HG03558 (cell line): Measurements from ENCODE around the gene QRSL1.
"Not testable (repeated sequence)": the region's sequence is repeated elsewhere in the genome, so short reads cannot be mapped to it uniquely, and the experiment has no call there.

Experiments used
- ATAC-seq: cut with Tn5 transposase; IDR thresholded peaks from one replicate; pipeline ENCODE4 v1.9.1; 2021; ENCODE audit warnings: moderate number of reproducible peaks; ENCODE audit not compliant: unreplicated experiment; ENCODE audit errors: extremely low read depth

The QRSL1 gene

DNA sequence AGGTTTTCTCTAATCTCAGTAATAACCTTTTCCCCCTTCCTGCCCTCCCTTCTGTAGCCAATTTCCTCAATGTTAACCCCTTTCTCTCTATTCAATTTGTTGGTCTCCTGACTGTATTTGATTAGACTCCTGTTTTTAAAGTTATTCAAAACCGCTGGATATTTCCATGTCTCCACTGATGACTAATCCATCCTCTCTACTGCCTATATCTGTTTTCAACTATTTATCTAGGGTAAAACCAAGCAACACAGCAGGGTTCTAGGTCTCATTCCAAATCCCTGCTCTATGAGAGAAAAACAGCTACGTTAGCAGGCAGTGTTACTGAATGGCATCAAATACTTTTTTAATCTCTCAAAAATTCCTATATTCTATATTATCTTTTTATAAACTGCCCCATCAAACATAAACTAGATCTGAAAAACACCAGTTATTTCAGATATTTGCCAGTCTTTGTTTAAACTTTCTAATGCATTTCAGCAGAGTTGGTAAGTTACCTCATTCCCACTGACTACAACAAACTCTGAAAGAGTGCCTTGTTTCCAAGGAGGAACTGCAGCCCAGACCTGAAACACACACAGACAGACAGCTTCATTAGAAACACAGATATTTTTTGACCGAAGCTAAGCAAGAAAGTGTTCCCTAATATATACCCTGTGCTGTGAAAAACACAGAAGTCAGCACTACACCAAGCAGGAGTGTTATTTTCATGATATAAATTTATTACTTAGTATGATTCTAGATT, 8.3 kb upstream of the QRSL1 start:
- no peak for ATAC-seq

DNA sequence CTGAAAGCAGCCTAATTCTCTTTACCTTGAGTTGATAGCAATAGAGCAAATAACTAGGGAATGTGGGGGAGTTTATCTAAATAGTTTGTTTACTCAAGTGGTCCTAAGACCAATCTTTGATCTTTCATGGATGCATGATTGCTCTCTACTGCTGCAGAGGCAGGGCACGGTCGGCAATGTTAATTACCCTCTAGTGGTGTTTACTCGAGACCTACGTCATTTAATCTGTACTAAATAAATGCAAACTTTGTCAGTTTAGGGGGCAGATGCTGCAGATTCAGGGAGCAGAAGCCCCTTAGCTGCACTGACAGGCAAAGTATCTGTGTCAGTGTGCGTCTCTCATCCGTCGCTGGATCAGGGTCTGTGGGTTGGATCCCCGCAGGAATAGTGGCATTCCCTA, 7.0 kb upstream of the QRSL1 start:
- no peak for ATAC-seq

DNA sequence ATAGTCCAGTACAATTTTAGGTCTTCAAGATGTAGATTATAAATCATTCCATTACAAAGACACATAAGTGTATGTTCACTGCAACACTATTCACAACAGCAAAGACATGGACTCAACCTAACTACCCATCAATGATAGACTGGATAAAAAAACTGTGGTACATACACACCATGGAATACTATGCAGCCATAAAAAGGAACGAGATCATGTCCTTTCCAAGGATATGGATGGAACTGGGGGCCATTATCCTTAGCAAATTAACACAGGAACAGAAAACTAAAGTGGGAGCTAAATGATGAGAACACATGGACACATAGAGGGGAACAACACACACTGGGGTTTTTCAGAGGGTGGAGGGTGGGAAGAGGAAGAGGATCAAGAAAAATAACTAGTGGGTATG, 6.3 kb upstream of the QRSL1 start:
- ATAC-seq: no peak

DNA sequence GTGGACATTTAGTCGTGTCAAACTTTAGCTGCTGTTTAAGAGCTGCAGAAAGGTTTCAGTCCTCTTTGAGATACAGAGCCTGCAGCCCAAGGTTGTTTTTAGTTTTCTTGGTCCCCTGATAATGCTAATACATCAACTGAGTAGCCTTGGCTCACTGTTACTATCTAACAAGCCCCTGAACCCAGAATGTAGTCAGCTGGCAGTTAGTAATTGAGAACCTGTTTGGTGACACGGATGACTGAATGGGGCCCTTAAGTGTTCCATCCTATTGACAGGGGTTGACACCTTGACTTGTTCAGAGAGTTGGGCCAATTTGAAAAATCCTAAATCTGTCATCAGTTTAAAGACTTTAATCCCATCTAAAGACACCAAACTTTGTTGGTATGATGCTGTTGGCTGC, 2.9 kb upstream of the QRSL1 start:
- no peak for ATAC-seq

- ATAC-seq: not testable (repeated sequence)
Observed at GRCh38 chr6:106627760-106628159, 1.6 kb upstream of the QRSL1 start.

DNA sequence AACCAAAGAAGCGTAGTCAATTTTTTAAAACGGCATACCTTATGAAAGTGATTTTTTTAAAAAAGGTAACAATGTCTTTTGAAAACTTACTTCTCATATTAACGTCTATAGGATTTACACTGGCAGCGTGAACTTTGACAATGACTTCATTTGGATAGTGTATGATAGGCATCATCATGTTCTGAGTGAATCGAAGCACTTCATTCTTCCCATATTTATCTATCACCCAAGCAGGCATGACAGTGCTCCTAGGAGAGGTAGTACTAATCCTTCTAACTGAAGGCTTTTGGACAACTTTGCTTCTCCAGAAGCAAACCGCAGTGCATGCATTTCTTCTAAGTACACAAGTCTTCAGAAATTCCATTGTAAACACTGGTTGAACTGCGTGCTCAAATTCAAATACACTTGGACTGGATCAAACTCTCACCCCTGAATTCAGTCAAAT, 698 bp upstream of the QRSL1 start:
- ATAC-seq: peak; percentile 10

DNA sequence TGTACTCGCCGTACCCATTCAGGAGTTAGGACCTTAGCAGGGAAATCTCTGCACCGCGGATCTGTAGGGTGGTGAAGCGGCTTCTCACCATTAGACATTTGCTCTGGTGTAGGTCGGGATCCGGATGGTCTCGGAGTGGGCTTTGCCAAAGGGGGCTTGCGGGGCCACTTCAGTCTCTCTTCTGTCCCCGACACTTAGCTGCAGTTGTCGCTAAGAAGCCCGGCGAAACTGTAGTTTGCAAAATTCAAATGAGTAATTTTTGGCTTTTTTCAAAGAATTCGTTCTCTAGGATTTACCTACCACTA, 433 bp downstream of the QRSL1 start:
- ATAC-seq: no peak

GRCh38 chr6:106630366-106630765, 988 bp downstream of the QRSL1 start:
- no peak for ATAC-seq

GRCh38 chr6:106631346-106631745, 2.0 kb downstream of the QRSL1 start:
- no peak for ATAC-seq

GRCh38 chr6:106634565-106634964, 5.2 kb downstream of the QRSL1 start:
- ATAC-seq: no peak

GRCh38 chr6:106637051-106637716, 7.8 kb downstream of the QRSL1 start:
- no peak for ATAC-seq

DNA sequence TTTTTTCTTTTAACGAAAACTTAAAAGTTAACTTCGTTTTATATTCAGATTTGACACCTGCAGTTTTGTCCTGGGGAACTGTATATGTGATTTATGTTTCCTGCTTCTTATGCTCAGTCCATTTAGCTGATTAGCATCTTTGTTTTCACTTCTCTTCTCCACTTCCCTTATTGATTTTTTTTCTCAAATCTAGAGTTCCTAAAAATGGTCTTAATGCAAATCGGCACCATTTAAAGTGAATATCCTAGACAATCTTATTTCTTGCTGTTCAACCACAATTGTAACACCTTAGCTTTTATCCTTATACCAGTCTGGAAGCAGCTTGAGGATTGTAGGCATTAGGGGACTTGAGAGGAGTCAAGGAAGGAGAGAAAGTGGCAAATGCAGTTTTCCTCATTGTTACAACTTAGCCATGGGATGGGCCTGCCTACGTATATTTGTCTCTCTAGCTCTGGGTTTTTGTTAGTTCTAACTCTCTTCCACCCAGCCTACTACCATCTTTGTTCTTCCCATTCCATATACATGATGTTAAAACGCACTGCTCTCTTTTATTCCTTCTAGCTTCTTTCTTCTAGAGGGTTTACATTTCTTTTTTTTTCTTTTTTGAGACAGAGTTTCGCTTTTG, 8.5 kb downstream of the QRSL1 start:
- ATAC-seq: no peak

GRCh38 chr6:106639812-106640211, 10.4 kb downstream of the QRSL1 start:
- no peak for ATAC-seq

DNA sequence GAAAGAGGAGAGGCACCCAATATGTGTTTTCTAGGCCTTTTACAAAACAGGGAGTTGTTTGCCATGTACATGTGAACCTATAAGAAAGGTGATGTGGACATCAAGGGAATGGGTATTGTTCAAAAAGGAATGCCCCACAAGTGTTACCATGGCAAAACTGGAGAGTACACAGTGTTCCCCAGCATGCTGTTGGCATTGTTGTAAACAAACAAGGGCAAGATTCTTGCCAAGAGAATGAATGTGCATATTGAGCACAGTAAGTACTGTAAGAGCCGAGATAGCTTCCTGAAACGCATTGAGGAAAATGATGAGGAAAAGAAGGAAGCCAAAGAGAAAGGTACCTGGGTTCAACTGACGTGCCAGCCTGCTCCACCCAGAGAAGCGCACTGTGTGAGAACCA, 13.1 kb downstream of the QRSL1 start:
- no peak for ATAC-seq

GRCh38 chr6:106643061-106643460, 13.7 kb downstream of the QRSL1 start:
- ATAC-seq: no peak

DNA sequence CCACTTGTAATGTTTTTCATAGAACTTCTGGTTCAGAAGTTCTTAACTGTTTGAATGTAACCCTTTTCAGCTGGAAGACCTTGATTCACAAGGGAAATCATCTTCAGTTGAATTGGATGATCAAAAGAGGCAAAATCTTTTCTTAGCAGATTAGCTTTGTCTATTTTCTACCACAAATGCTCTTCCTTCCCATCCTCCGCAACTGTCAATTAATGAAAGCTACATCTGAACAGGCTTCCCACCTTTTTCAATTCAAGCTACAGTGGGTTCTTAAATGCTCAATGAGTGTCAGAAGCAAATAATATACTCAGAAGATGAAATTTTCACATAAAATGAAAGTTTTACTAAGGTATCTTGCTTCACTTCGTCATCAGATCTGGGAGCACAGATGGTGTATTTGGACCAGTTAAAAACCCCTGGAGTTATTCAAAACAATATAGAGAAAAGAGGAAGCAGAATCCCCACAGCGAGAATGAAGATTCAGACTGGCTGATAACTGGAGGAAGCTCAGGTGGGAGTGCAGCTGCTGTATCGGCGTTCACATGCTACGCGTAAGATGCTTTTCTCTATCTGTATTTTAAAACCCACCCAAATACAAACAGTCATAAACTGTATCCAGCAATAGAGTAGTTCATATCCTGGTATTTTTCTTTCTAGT, 19.4 kb downstream of the QRSL1 start:
- ATAC-seq: no peak

GRCh38 chr6:106658469-106658868, 29.1 kb downstream of the QRSL1 start:
- ATAC-seq: no peak

- no peak for ATAC-seq
Observed at GRCh38 chr6:106659859-106660258, 30.5 kb downstream of the QRSL1 start.

DNA sequence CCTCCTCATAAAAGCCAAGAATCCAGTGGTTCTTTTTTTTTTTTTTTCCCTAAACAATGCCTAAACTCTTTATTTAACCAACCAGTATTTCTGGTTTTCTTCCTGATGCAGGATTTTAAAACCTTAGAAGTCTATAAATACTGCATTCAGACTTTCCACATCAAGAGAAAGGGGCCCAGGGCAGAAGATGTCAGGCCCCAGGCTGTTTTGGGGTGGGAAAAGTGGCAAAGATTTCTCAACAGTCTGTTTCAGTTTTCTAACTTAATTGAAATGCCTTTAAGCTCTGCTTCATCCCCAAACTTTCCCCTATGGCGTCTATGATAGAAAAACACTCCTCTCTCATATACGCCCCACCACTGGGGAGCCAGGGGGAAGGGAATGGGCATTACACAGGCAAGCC, 33.1 kb downstream of the QRSL1 start:
- ATAC-seq: no peak

- peak; percentile 92 for ATAC-seq
Observed at GRCh38 chr6:106666282-106667021, 37.1 kb downstream of the QRSL1 start.

DNA sequence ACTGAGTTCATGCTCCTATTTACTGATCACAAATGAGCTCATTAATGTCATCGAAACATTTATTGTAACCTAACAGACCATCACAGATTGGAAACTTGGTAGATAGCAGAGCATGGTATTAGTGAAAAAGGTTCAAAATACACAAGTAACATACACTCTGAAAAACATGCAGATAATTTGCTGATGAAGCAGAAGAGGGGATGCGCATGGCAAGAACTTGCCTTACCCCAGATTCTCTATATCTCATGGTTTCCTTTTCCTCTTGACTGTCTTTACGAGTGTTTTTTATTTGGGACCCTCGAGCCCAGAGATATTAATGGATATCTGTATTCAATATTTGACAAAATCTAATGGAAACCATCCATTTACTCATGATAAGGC, 37.6 kb downstream of the QRSL1 start:
- ATAC-seq: no peak
